PC-9 (cell line): ENCODE measurements around the gene SIGLEC12. TPM values are rescaled to one million over a fixed set of nuclear protein-coding genes. Genes with fewer than 3 reads are reported as not detected.

Experiments
- BruUV-seq: library from RNA; stranded (reverse); fragments of 400-500 nt; replicated peaks from 2 replicates; lab custom pipeline; 2021; lab: Mats Ljungman, UMichigan
- CTCF ChIA-PET: fragments of 300-600 bp; sonication (Branson Sonifier 250); formaldehyde crosslinking; loops from one replicate; lab custom pipeline; 2022; ENCODE audit warnings: antibody characterized with exemption; lab: Charles Lee
- POLR2A ChIA-PET: fragments of 300-600 bp; sonication (Branson Sonifier 250); formaldehyde crosslinking; loops from one replicate; lab custom pipeline; 2022; ENCODE audit warnings: antibody characterized with exemption; ENCODE audit not compliant: unreplicated experiment; lab: Charles Lee
- DNase-seq, 2 experiments: peaks; one replicate each; pipeline versions ENCODE4 v3.0.0 to v3.0.0-alpha.2; 2015 to 2022; ENCODE audit warnings: mixed read lengths in 1 of 2
- H2AFZ ChIP-seq: fragments of 200-600 bp; sonication (generic); 2 replicates; pipeline ENCODE4 v1.8.1; 2017; ENCODE audit warnings: antibody characterized with exemption
- H3F3A ChIP-seq: fragments of 200-600 bp; sonication (generic); 2 replicates; pipeline ENCODE4 v1.8.1; 2017; ENCODE audit warnings: antibody characterized with exemption, mild to moderate bottlenecking, low read depth; ENCODE audit not compliant: insufficient read depth
- H3K27ac ChIP-seq: fragments of 200-600 bp; sonication (generic); 2 replicates; pipeline ENCODE4 v1.6.1; 2016; ENCODE audit warnings: mixed run types
- H3K27me3 ChIP-seq: fragments of 200-600 bp; sonication (generic); 2 replicates; pipeline ENCODE4 v1.6.1; 2016; ENCODE audit warnings: low read depth, mixed run types; ENCODE audit not compliant: insufficient read depth
- H3K36me3 ChIP-seq: fragments of 200-600 bp; sonication (generic); 2 replicates; pipeline ENCODE4 v1.6.1; 2016; ENCODE audit warnings: low read depth, mixed run types
- H3K4me1 ChIP-seq: fragments of 200-600 bp; sonication (generic); replicated peaks from 2 replicates; pipeline ENCODE4 v1.6.1; 2016; ENCODE audit warnings: mixed run types; ENCODE audit not compliant: insufficient read depth
- H3K4me2 ChIP-seq: fragments of 200-600 bp; sonication (generic); 2 replicates; pipeline ENCODE4 v1.6.1; 2017; ENCODE audit warnings: mixed run types
- H3K4me3 ChIP-seq: fragments of 200-600 bp; sonication (generic); 2 replicates; pipeline ENCODE4 v1.6.1; 2016; ENCODE audit warnings: mixed run types
- H3K79me2 ChIP-seq: fragments of 200-600 bp; sonication (generic); 2 replicates; pipeline ENCODE4 v1.6.1; 2017; ENCODE audit warnings: low read depth, mixed run types
- H3K9me2 ChIP-seq: fragments of 200-600 bp; sonication (generic); 2 replicates; pipeline ENCODE4 v1.8.1; 2017; ENCODE audit warnings: mild to moderate bottlenecking; ENCODE audit not compliant: insufficient read depth
- H3K9me3 ChIP-seq: fragments of 200-600 bp; sonication (generic); 2 replicates; pipeline ENCODE4 v1.8.1; 2016; ENCODE audit warnings: low read depth; ENCODE audit not compliant: insufficient read depth
- H4K20me1 ChIP-seq: fragments of 200-600 bp; sonication (generic); 2 replicates; pipeline ENCODE4 v1.8.1; 2017; ENCODE audit not compliant: insufficient read depth
- EZH2 ChIP-seq: fragments of 200-600 bp; sonication (generic); IDR thresholded peaks from 2 replicates; pipeline ENCODE4 v1.8.0; 2017; ENCODE audit warnings: antibody characterized with exemption, low read depth
- intact Hi-C: fragments of 100-400 bp; cut with micrococcal nuclease; formaldehyde crosslinking; loops from one replicate; pipeline ENCODE4 v1.10.0; 2022; ENCODE audit not compliant: unreplicated experiment
- total RNA-seq: library from RNA; stranded (reverse); gene quantifications from 2 replicates; pipeline ENCODE4 v1.2.3, GENCODE V29; 2021
- TF ChIP-seq, protein P1 (sequence below): fragments of 200-600 bp; sonication (generic); conservative IDR thresholded peaks from 2 replicates; pipeline ENCODE4 v1.6.1; 2017; ENCODE audit warnings: mixed run types, antibody characterized with exemption, mild to moderate bottlenecking, moderate library complexity

Gene SIGLEC12
- total RNA-seq, 1 experiment from 2014 or later: not detected

DNA sequence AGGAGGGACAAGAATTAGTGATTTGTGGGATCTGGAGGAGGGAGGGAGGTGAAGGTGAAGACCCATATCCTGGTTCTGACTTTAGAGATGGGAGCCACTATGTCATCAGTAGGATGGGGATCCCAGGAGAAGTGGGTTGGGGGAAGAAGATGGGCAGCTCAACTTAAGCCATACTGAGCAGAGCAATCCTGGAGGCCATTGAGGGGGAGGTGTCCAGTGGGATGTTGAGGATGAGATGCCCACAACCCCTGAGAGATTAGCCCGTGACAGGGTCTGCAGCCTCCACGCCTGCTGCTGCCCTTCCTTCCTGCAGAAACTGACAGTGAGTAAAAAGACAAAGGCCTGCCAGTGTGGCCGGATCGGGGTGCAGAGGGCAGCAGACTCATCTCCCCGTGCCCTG, 41.1 kb upstream of the SIGLEC12 start:
- H2AFZ ChIP-seq: no peak overlapping the region
- intact Hi-C loops: no loop called here

GRCh38 chr19:51541458-51542357, 40.1 kb upstream of the SIGLEC12 start:
- CTCF ChIA-PET: no interaction called here
- no peaks in the 10 kb centered on the region for H3K79me2 ChIP-seq
- intact Hi-C loops: no loop called here

More for the DNA sequence above, 41.1 kb upstream of the SIGLEC12 start:
- H4K20me1 ChIP-seq: no peaks in the 10 kb centered on the region
- POLR2A ChIA-PET: no interaction called here
- H3F3A ChIP-seq: no peaks in the 10 kb centered on the region
- no peaks in the 10 kb centered on the region for H3K4me1 ChIP-seq
- DNase-seq: no peak
- H3K4me2 ChIP-seq: no peak overlapping the region
- H3K36me3 ChIP-seq: no peaks in the 10 kb centered on the region
- H3K27me3 ChIP-seq: peaks cover 93% of the 10 kb centered on the region
- no peaks in the 10 kb centered on the region for H3K9me2 ChIP-seq
- no peak overlapping the region for H3K27ac ChIP-seq
- CTCF ChIA-PET: no interaction called here
- H3K9me3 ChIP-seq: no peaks in the 10 kb centered on the region
- no peak for TF ChIP-seq EZH2
- TF ChIP-seq, protein P1, sequence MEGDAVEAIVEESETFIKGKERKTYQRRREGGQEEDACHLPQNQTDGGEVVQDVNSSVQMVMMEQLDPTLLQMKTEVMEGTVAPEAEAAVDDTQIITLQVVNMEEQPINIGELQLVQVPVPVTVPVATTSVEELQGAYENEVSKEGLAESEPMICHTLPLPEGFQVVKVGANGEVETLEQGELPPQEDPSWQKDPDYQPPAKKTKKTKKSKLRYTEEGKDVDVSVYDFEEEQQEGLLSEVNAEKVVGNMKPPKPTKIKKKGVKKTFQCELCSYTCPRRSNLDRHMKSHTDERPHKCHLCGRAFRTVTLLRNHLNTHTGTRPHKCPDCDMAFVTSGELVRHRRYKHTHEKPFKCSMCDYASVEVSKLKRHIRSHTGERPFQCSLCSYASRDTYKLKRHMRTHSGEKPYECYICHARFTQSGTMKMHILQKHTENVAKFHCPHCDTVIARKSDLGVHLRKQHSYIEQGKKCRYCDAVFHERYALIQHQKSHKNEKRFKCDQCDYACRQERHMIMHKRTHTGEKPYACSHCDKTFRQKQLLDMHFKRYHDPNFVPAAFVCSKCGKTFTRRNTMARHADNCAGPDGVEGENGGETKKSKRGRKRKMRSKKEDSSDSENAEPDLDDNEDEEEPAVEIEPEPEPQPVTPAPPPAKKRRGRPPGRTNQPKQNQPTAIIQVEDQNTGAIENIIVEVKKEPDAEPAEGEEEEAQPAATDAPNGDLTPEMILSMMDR: no peak
- no TSS peak for BruUV-seq
- H3K79me2 ChIP-seq: no peaks in the 10 kb centered on the region
- H3K4me3 ChIP-seq: no peak overlapping the region

DNA sequence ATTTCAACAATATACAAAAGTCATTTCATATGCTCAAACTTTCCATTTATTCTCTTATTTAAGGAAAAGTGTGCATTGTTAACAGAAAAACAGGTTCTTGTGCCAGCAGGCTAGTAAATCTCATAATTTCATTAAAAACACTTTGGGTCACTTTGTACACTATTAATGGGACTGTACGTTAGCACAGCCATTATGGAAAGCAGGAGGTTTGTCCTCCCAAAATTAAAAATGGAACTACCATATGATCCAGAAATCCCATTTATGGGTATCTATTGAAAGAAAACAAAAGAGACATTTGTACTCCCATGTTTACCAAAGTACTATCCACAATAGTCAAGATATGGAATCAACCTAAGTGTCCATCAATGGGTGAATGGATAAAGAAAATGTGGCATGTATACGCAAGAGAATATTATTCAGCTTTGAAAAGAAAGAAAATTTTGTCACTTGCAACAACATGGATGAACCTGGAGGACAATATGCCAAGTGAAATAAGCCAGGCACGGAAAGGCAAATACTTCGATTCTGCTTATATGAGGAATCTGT, 38.3 kb upstream of the SIGLEC12 start:
- intact Hi-C loops: no loop called here
- H3K9me3 ChIP-seq: no peaks in the 10 kb centered on the region

More at GRCh38 chr19:51541458-51542357, 40.1 kb upstream of the SIGLEC12 start:
- H3K9me2 ChIP-seq: no peaks in the 10 kb centered on the region
- TF ChIP-seq EZH2: no peak
- TF ChIP-seq, protein P1: no peak
- H3K27ac ChIP-seq: no peak overlapping the region
- POLR2A ChIA-PET: no interaction called here
- H3K4me2 ChIP-seq: no peak overlapping the region
- no TSS peak for BruUV-seq
- DNase-seq: no peak
- peaks cover 93% of the 10 kb centered on the region for H3K27me3 ChIP-seq
- no peaks in the 10 kb centered on the region for H3F3A ChIP-seq
- H3K4me3 ChIP-seq: no peak overlapping the region
- no peaks in the 10 kb centered on the region for H4K20me1 ChIP-seq
- no peaks in the 10 kb centered on the region for H3K4me1 ChIP-seq
- H2AFZ ChIP-seq: no peak overlapping the region
- no peaks in the 10 kb centered on the region for H3K36me3 ChIP-seq
- no peaks in the 10 kb centered on the region for H3K9me3 ChIP-seq

More for the DNA sequence above, 38.3 kb upstream of the SIGLEC12 start:
- Histone ChIP-seq H3K4me2 (no peak overlapping the region), H3K27ac (no peak overlapping the region), H3K27me3 (peaks cover 88% of the 10 kb centered on the region), H3K4me3 (no peak overlapping the region), H3K4me1 (no peaks in the 10 kb centered on the region), H3F3A (no peaks in the 10 kb centered on the region), H3K79me2 (no peaks in the 10 kb centered on the region), H4K20me1 (no peaks in the 10 kb centered on the region), H2AFZ (no peak overlapping the region), H3K36me3 (no peaks in the 10 kb centered on the region), H3K9me2 (no peaks in the 10 kb centered on the region)
- no peak for TF ChIP-seq EZH2
- TF ChIP-seq, protein P1: no peak
- DNase-seq: no peak
- POLR2A ChIA-PET: no interaction called here
- CTCF ChIA-PET: no interaction called here
- no TSS peak for BruUV-seq
